NK-92 (cell line): ENCODE results near the gene CCSAP.

Experiments used
- DNase-seq: peaks from one replicate; lab custom pipeline; 2025; ENCODE audit not compliant: unreplicated experiment; lab: John Stamatoyannopoulos, UW

CCSAP gene

GRCh38 chr1:229326601-229327000 is 16.2 kb downstream of the CCSAP start:
- DNase-seq: no peak

- no peak for DNase-seq
Measured at GRCh38 chr1:229325853-229326487, 16.9 kb downstream of the CCSAP start.

GRCh38 chr1:229325401-229325800 is 17.4 kb downstream of the CCSAP start:
- DNase-seq: no peak

- DNase-seq: no peak
Measured at GRCh38 chr1:229323885-229324553, 18.8 kb downstream of the CCSAP start.

- DNase-seq: no peak
Measured at GRCh38 chr1:229323201-229323600, 19.6 kb downstream of the CCSAP start.

- DNase-seq: no peak
Measured at GRCh38 chr1:229319487-229319886, 23.4 kb downstream of the CCSAP start.

- DNase-seq: no peak
Measured at GRCh38 chr1:229318056-229318455, 24.8 kb downstream of the CCSAP start.

GRCh38 chr1:229316166-229316565 is 26.7 kb downstream of the CCSAP start:
- no peak for DNase-seq

GRCh38 chr1:229310833-229311232 is 32.0 kb downstream of the CCSAP start:
- DNase-seq: no peak

- DNase-seq: no peak
Measured at GRCh38 chr1:229309684-229310083, 33.2 kb downstream of the CCSAP start.

GRCh38 chr1:229309074-229309473 is 33.8 kb downstream of the CCSAP start:
- no peak for DNase-seq

- no peak for DNase-seq
Measured at GRCh38 chr1:229305392-229305791, 37.5 kb downstream of the CCSAP start.

GRCh38 chr1:229303855-229304254 is 39.0 kb downstream of the CCSAP start:
- no peak for DNase-seq

GRCh38 chr1:229302740-229303139 is 40.1 kb downstream of the CCSAP start:
- DNase-seq: no peak

- no peak for DNase-seq
Measured at GRCh38 chr1:229300099-229300757, 42.6 kb downstream of the CCSAP start.

GRCh38 chr1:229298887-229299503 is 43.9 kb downstream of the CCSAP start:
- no peak for DNase-seq

GRCh38 chr1:229298420-229298819 is 44.4 kb downstream of the CCSAP start:
- DNase-seq: no peak

GRCh38 chr1:229297746-229298145 is 45.1 kb downstream of the CCSAP start:
- DNase-seq: no peak

- DNase-seq: no peak
Measured at GRCh38 chr1:229296541-229296941, 46.3 kb downstream of the CCSAP start.

- no peak for DNase-seq
Measured at GRCh38 chr1:229295745-229296144, 47.1 kb downstream of the CCSAP start.

GRCh38 chr1:229293528-229294204 is 49.2 kb downstream of the CCSAP start:
- DNase-seq: no peak
